Stimulated activated CD4-positive, alpha-beta T cell treated with anti-CD3 and anti-CD28 coated beads, Interleukin-12 subunit alpha, Interleukin-12 subunit beta, amount 100 ng/mL, for 24 hours (primary cell): ENCODE data around the gene MAFG.

Experiments used
- DNase-seq, 2 experiments: peaks; one replicate each; pipeline ENCODE4 v3.0.0-alpha.2; 2020; ENCODE audit warnings: low read depth in 2 of 2

The MAFG gene

DNA sequence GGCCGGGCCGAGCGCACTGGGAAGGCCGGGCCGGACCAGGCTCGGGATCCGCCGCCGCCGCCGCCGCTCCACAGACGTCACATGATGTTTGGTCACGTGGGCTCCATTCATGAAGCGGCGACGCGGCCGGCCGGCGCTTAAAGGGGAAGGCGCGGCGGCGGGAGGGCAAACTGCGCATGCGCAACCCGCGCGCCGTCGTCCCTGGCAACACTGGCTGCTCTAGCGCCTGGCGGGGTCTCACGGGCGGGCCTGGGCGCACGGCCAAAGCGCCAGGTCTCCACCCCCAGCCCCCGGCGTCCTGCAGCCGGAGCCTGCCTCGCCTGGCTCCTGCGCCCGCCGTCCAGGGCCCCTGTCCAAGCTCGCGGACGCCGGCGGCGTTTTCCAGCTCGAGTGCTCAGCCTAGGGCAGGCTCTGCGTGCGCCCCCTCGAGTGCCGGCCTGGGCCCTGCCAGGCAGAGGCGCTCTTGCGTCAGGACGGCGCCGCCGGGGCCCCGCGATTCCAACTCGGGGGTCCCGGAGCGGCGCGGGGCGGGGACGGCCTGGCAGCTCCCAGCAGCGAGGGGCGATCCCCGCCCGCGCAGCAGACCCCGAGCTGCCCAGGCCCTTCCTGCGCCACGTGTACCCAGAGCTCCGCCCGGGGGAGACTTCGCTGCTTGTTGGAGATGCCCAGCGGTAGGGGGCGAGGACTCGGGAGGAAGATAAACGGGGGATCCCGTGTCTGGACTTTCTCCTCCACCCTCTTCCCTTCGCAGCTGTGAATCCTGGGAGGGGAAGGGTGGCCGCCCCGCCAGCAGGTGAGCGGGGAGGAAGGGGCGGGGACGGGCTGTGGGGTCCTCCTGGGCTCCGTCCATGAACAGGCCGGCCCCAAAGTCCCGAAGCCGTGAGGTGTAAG lies at the start of gene MAFG:
Gene MAFG (minus strand): TSS at position 83 of the 891 bp plus-strand sequence. CDS start 4,550 bp downstream, outside the sequence.
- DNase-seq = peak; percentile 79 to 81

- peak in 1 of 2 experiments; percentile 50 for DNase-seq
Observed at GRCh38 chr17:81976332-81977210, 49.0 kb upstream of the MAFG start.

GRCh38 chr17:81973432-81973831 lies 45.9 kb upstream of the MAFG start:
- DNase-seq = no peak

DNA sequence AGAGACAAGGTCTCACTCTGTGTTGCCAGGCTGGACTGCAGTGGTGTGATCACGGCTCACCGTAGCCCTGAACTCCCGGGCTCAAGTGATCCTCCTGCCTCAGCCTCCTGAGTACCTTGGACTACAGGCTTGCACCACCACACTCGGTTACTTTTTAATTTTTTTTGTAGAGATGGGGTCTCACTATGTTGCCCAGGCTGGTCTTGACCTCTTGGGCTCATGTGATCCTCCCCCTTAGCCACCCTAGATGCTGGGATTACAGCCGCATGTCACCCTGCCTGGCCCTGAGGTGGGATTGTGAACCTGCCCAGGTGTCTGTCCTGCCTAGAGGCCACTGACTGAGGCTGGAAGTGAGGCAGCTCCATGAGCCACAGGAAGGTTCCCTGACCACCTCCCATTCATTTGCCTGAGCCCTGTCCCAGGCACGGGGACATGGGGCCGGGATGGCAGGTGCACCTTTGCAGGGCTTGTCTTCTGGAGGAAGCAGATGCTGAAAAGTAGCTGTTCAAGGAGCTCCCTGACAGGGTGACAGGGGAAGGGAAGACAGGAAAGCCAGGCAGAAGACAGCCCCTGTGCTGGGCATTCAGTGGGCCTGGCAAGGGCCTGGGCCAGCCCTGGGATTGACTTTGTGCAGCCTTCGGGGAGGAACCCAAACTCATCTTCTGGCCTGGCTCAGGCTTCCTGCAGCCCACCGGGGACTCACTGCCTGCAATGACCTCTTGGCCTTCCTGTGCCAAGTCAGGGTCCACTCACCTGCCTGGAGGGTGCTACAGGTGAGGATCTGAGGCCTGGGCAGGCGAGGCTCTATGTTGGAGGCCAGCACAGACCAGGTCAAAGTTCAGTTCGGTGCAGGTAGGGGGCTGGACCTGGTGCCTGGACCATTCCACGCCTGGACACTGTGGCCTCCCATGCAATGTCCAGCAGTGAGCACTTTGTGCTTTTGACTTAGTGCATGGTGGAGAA lies 41.6 kb upstream of the MAFG start:
- DNase-seq = no peak

- DNase-seq = no peak
Observed at GRCh38 chr17:81968396-81968745, 40.8 kb upstream of the MAFG start.

DNA sequence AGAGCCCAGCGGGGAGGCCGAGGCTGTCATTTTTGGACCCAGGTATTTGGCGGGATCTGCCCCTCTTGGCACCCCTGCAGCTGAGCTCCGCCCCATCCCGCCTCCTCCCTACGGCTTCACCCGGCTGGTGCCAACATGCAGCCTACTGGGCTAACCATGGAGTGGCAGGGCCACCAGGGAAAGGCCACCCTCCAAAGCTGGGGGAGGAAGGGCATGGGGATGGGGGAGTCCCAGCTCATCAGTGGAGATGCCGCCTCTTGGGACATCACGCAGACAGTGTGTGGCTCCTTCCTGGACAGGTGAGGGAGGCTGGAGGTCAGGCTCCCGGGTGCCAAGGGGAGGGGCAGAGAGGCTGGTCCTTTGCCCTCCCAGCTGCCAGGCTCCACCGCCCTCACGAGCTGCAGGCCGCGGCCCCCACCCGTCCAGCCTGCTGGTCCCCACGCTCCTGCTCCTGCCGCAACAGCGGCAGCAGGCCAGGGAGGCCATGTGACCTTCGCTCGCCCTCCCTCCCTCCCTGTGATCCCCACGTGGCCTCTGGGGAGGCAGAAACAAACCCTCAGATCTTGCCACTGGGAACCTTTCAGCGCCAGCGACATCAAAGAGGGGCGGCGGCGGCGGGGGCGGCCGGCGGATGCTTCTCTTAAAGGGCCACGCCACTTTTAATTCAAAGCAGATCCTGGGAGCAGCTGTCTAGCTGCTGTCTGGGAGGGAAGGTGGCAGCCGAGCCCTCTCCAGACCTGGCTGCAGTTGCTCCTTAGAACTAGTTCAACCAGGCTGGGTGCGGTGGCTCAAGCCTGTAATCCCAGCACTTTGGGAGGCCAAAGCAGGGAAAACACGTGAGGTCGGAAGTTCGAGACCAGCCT lies 40.2 kb upstream of the MAFG start:
- peak; percentile 78 to 86 for DNase-seq

DNA sequence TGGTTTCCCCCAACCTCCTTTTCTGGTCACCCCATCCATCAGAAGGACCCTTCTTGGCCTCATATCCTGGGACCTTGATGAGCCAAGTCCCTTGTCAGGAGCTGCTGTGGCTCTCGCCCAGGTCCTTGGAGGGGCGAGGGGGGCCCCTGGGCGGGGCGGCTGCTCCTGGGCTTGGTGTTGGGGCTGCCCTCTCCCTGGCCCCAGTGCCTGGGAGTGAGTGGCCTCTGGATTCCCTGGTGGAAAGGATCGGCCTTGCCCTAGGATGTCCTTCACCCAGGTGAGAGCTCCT lies 39.7 kb upstream of the MAFG start:
- DNase-seq = no peak

GRCh38 chr17:81966343-81967243 lies 39.1 kb upstream of the MAFG start:
- no peak for DNase-seq

- no peak for DNase-seq
Observed at GRCh38 chr17:81964081-81964849, 36.7 kb upstream of the MAFG start.

DNA sequence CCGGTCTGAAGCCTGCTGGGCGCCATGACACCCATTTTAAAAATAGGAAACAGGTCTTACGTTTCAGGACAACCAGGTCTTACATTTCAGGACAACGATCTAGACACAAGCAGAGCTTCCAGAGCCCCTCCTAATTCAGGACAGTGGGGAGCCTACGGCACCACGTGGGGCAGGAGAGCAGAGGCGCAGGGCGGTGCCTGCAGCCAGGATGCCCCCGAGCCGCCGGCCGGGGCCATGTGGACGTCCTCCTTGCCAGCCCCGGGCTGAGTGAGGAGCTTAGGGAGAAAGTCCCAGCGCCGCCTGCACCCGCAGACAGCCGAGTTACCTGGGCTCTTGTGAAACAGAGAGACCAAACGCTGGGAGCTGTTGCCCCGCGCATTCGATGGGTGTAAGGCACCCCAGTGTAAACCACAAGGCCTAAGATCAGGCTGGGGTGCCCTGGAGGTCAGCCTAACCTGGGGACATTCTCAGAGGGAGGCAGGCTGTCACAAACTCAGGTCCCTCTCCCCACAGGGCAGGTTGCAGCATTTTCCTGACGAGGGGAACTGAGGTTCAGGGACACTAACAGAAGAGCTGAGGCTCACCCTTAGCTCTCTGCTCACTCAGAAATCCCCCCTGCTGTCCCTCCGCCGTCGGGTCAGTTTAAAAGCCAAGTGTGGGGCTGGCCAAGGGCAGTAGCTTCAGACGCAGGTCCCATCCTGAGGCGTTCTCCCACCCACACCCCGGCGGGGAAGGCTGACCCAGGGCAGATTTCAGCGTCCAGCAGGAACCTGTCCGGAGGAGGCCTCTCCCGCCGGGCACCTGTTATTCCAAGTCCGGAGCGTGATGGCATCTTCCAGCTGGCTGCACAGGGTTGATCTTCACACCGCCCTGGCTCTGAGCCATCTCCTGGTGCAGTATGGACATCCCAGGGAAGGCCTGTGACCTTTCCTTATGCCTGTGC lies 35.2 kb upstream of the MAFG start:
- no peak for DNase-seq

GRCh38 chr17:81961521-81962498 lies 34.3 kb upstream of the MAFG start:
- DNase-seq = no peak

- DNase-seq = no peak
Observed at GRCh38 chr17:81961087-81961511, 33.6 kb upstream of the MAFG start, which contains the start of gene NOTUM. Gene NOTUM (minus strand): TSS chr17:81961187. CDS start chr17:81960909, 278 bp downstream.

DNA sequence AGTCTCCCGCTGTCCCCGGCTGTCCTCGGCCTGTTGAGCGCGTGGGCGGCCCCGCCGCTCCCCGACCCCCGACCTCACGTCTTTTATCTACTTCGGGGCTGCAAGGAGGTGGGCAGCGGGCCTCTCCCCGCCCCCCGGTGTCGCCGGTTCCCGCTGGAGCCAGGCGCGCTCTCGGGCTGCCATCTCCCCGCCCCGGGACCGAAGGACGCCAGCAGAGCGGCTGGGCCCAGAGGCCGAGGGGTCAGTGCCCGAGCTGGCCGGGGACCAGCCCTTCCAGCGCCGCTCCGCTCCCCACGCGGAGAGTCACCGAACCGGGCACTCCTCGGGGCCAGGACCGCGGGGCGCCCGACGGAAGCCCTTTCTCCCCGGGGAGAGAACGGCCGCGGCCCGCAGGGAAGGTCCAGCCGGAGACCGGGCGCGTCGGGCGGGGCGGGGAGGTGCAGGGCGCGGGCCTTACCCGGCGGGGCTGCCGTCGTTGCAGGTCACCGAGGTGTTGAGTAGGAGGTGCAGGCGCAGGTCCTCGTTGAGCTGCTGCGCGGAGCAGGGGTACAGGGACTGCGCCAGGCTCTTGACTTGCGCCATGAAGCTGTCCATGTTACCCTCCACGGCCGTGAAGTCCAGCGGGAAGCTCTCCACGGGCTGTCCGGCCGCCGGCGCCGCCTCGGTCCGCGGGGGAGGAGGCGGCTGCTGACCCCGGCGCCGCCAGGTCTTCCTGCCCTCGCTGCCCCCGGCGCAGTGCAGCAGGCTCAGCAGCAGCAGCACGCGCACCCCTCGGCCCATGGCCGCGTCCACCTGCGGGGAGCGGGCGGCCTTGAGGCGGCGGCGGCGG lies 32.8 kb upstream of the MAFG start:
- no peak for DNase-seq

DNA sequence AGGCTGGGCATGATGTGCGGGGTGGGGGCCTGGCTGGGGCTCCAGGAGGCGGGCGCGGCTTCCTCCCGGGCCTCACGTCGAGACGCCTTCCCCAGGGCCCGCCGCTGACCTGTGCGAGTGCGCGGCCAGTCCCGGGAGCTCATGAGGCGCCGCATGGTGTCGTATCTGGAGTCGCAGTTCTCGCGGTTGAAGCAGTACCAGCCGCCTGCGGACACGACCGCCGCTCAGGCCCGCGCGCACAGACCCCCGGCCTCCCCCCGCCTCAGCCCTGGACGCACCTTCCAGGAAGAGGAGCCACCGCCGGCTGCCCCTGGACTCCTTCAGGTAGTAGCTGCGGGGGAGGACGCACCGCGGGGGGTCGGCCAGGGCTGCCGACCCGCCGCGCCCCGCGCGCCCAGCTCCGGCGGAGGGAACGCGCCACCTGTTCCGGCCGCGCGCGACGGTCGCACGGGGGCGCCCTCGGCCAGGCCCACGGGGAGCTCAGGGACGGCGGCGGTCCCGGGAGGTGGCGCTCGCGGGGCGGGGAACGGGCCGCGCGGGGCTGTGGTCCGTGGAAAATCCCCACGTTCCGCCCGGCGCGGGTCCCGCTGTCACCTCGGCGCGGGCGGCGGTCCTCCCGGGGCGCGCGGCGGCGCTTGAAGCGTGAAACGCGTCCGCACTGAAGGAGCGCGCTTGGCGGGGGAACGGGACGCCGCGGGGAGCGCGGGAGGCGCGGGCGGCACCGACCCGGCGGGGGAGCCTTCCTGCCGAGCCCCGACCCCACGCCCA lies 32.0 kb upstream of the MAFG start:
- peak; percentile 48 to 66 for DNase-seq
